C1 segment of cervical spinal cord (tissue), 14 donors: Measurements from ENCODE around the gene DCHS1.

Experiments used
- DNase-seq, 14 donors: peaks; one replicate each; lab custom pipeline; 2025; lab: John Stamatoyannopoulos, UW

Gene DCHS1

DNA sequence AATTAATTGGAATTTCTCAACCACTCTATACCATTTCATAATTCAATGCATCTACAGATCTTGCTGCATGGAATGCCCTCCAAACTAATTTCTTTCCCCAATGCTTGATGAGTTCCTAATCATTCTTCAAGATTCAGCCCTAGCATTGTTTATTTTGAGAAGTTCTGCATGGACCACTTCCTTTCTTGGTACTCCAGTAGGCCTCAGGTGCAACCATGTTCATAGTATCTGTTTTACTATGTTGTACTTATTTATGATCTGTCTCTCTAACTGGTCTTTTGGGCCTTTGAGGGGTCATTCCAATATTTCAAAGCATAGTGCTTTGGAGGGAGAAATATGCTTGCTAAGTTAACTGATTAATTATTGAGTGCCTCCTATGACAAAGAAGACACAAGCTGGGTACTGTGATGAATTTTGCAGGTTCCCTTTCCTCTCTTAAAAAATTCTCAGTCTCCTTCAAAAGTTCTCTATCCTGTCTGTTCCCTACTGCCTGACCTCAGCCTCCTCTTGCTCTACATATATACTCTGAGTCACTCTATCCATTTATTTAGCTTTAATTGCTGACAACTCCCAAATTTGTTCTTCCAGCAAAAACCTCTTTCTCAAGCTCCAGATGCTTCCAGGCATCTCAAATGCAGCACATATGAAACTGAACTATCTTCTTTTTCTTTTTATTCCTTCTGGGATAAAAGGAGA lies 18.1 kb upstream of the DCHS1 start:
- no peak for DNase-seq

DNA sequence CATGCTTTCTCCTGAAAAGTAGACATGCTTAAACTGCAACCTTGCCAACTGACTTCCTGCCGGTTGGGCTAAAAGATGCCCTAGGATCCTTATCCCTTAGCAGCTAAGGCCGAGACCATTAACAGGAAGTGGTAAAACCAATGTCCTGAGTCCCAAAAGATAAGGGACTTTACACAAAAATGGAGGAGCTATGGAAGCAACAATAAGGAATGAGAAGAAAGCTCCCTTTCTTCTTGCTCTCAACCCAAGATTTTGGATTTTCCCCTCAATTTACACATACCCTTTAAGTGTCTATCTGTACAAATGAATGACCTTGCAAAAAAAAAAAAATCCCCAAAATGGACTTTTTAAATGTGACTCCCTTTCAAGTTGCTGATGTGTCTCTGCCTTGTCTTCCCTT lies 16.4 kb upstream of the DCHS1 start:
- no peak for DNase-seq

- DNase-seq, result no peak
Observed at GRCh38 chr11:6670202-6670830, 14.7 kb upstream of the DCHS1 start.

- DNase-seq, result no peak
Observed at GRCh38 chr11:6667733-6668374, 12.2 kb upstream of the DCHS1 start.

- no peak for DNase-seq
Observed at GRCh38 chr11:6666302-6667183, 10.9 kb upstream of the DCHS1 start.

DNA sequence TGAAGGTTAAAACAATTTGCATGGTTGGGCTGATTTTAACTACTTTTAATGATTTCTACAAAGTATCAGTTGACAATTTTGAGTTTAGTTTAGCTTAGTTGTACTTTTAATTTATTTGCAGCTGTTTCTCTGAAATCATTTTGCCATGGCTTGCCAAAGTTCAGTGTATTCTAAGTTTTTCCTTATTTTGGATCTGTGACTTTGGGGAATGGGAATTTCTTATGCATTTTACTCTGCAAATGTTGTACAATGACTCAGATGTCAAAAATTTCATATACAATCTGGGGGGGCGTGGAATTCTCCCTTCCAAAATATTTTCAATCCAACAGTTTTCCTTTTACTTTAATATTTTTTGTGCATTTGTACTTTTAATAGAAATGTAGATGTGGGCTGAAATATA lies 8.9 kb upstream of the DCHS1 start:
- DNase-seq, result no peak

DNA sequence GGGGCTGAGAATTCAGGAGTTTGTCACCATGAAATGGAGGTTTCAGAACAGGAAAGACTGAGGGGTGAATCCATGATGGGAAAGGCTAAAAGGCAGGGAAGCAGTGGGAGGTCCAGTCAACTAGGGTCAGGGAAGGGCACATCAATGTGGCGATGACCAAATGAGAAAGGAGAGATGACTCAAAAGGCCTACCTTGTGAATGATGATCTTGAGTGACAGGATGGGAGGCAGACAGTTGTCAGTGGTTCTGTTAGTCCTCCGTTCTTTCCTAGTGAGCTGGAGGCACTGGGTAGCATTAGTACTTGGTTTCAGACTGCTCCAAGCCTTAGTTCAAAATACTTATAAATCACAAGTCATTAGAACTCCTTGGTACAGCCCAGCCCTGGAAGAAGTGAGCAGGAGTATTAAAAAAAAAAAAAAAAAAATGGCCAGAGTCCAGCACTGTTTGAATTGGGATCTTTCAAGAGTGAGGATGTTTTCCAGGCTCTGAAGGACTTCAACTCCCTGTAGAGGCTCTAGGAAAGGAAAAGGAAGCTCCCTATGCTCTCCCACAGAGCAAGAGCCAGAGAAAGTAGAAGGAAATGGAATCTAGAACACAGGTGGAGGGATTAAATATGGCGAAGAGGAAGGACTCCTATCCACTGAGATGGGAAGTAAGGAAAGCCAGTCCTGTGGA lies 8.3 kb upstream of the DCHS1 start:
- no peak for DNase-seq

- DNase-seq, result no peak
Observed at GRCh38 chr11:6660712-6661111, 5.1 kb upstream of the DCHS1 start.

DNA sequence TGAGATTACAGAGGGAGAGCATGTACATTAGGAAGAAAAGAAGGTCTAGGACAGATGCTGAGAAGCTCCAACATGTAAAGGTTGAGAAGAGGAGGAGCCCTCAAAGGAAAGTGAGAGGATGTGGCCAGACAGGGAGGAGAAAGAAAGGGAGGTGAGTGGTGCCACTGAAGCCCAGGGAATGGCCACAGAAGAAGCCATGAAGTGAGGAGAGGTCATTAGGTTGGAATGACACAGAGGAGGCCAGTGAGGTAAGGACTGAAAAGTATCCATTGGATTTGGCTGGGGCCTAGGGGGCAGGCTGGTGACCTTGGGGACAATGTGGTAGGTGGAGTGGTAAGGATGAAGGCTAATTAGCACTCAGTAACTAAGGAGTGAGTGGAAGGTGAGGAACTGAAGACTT lies 3.0 kb upstream of the DCHS1 start:
- DNase-seq, result no peak

DNA sequence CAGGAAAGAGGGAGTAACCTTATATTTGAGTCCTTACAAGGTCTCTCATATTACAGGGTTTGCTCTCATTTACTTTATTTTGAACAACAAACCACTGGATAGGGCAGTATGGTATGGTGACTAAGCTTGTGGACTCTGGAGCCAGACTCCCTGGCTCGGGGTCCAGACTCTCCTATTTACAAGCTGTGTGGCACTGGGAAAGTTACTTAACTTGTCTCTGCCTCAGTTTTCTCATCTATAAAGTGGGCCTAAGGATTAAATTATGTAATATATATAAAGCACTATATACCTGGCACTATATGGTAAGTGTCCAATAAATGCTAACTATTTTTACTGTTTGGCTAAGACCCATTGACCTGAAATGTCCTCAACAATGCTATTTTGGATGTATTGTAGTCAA lies 1.7 kb upstream of the DCHS1 start:
- DNase-seq, result no peak

GRCh38 chr11:6656936-6657335 lies 1.3 kb upstream of the DCHS1 start:
- DNase-seq, result no peak

DNA sequence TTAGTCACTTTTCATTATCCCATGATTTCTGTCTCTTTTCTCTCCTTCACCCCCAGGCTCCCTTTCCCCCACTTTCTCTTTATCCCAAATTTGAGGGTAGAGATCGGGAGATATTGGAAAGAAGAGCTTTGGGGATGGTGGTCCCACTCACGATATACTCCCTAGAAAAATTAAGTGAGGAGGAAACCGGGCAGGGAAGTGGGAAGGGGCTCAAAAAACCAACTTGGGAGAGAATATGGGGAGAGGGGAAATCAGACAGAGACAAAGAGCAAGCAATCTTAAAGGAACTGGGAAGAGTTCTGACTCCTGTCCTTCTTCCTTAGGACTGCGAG lies 941 bp upstream of the DCHS1 start:
- DNase-seq, result no peak

DNA sequence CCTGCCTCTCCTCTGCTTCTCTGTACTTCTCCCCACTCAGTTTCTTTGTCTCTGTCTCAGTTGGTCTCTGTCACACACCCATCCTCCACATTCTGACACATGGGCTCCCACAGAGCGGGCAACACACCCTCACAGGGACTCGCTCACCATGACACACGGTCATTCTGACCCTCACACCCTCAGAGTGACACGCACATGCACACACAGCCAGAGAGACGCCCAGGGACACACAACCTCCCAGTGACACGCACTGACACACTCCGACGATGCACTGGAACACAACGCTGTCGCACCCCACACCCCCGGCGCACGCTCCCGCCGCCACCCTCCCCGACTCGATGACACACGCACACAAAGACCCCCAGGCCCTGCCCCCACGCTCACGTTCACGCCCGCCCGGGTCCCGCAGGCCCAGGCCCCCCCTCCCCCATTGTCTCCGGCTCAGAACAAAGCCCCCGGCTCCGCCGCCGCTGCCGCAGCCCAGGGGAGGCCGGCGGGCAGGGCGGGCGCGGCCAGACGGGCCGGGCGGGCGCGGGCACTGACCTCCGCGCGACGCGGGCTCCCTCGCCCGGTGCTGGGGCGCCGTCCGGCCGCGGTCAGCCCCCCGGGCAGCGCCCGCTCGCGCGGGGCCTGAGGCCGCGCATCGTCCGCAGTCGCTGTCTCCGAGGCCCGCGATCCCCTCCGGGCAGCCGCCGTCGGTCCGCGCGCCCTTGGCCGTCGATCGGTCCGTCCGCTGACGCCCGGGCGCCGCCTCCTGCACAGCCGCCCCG lies 404 bp downstream of the DCHS1 start:
- peak in 4 of 14 donors; percentile 18 to 65 (median 32) for DNase-seq

DNA sequence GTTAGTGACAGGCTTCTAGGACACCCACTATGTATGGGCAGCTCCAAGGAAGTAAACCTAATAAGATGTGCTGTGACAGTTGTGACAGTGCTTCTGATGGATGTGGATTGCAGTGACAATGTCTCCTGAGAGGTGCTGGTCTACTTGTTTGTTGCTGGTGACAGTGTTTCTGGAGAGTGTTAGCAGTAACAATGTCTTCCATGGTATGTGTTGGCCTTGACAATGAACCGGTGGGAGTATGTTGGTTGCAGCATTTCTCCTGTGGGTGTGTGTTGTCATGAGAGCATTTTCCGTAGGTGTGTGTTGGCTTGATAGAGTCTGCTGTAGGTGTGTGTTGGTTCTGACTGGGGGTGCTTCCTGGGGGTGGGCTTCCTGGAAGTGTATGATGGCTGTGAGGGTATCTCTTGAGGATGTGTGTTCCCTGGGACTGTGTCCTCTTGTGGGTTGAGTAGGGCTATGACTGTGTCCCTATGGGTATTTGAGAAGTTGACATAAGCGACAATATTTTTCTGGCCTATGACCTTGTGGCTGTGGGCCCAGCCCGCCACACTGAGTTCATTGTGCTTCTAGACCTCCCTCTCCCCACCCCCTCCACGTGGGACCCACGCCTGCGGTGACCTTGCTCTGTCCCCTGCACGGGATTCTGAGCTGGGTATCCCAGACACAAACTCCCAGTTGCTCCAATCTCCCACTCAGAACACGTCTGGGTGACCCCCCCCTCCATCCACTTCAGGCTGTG lies 1.2 kb downstream of the DCHS1 start:
- DNase-seq, result peak in 6 of 14 donors; percentile 11 to 65 (median 30)

DNA sequence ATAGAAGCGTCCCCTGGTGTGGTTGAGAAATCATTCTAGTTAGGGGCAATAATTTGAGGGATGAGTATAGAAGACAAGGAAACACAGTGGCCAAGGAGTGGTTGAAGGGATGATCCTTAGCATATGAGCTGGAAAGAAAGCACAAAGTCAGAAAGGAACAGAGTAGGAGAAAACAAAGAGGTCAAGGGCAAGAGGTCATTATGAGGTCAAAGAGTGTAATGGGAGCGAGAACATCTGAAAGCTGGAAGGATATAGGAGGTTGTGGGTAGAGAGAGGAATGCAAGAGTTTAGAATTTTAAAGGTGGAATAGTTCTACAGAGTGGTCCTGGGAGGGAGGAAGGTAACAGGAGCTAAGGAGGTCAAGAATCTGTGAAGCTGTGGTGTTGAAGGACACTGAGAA lies 2.0 kb downstream of the DCHS1 start:
- DNase-seq, result no peak

DNA sequence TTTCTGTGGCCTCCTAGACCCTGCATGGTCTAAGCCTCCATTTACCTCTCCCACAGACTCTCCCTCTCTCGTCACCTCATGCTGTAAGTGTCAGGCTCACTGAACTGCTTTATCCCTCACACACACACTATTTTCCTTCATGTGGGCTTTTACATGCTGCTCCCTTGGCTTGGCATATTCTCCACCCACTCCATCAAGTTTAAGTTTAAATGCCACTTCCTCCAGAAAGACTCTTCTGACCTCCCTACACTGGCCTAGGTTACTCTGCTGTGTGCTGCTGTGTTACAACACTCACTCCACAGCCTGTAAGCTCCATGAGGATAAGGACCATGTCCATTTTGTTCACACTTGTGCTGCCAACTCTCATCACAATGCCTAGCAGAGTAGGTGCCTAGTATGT lies 2.5 kb downstream of the DCHS1 start:
- no peak for DNase-seq

GRCh38 chr11:6652182-6652581 lies 3.4 kb downstream of the DCHS1 start:
- DNase-seq, result no peak

GRCh38 chr11:6650980-6651379 lies 4.6 kb downstream of the DCHS1 start:
- DNase-seq, result no peak

DNA sequence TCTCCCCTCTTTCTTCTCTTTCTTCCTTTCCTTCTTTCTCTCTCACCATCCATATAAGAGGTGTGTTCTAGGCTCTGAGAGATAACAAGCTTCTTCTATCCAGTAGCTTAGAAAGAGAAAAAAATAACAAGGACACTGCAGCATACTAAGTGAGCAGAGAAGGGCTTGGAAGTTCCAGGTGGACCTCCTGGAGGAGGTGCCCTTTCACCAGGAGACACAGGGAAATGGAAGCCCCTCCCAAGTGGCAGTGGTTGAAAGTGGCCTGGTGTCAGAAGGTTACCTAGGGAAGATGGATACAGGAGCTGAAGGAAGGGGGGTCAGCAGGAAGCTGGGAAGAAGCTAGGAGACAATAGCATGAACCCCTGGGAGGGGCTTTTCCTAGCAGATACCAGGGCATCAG lies 5.5 kb downstream of the DCHS1 start:
- no peak for DNase-seq

DNA sequence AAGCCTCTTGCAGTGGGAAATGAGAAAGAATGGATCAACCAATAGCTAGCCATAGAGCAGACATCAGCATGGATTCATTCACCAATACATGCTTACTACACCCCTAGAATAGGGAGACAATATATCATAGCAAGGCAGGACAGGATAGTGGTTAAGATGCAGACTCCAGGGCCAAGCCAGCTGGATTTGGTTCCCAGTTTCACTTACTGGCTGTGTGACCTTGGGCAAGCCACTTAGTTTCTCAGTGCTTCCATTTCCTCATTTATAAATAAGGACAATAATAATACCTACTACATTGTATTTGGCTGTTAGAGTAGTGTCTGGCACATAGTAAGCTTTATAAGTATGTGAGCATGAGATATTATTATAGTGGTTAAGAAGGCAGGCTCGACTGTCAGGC lies 7.1 kb downstream of the DCHS1 start:
- DNase-seq, result no peak
